PC-3 (cell line): ENCODE measurements around the gene NLRP4. TPM values are rescaled to one million over a fixed set of nuclear protein-coding genes. Genes with fewer than 3 reads are reported as not detected.

ENCODE experiments used
- ATAC-seq: fragments of 200-7000 bp; cut with Tn5 transposase; 2 replicates; pipeline ENCODE4 v1.9.1; 2020; ENCODE audit warnings: mild to moderate bottlenecking, moderate library complexity
- BruUV-seq: library from RNA; stranded (reverse); fragments of 400-500 nt; replicated peaks from 2 replicates; lab custom pipeline; 2021; lab: Mats Ljungman, UMichigan
- CTCF ChIA-PET: fragments of 300-600 bp; sonication (Branson Sonifier 250); formaldehyde crosslinking; loops from one replicate; lab custom pipeline; 2022; ENCODE audit warnings: antibody characterized with exemption; lab: Charles Lee
- POLR2A ChIA-PET: fragments of 300-600 bp; sonication (Branson Sonifier 250); formaldehyde crosslinking; loops from one replicate; lab custom pipeline; 2022; ENCODE audit warnings: antibody characterized with exemption; ENCODE audit not compliant: unreplicated experiment; lab: Charles Lee
- DNase-seq: peaks from one replicate; pipeline ENCODE4 v3.0.0-alpha.2; 2015
- H2AFZ ChIP-seq: fragments of 300-600 bp; sonication (generic); 2 replicates; pipeline ENCODE4 v1.6.0; 2016; ENCODE audit warnings: antibody characterized with exemption, low read length
- H3F3A ChIP-seq: fragments of 300-600 bp; sonication (generic); one replicate; pipeline ENCODE4 v1.6.0; 2017; ENCODE audit warnings: antibody characterized with exemption, low read length, control low read depth, mild to moderate bottlenecking; ENCODE audit not compliant: unreplicated experiment
- H3K27ac ChIP-seq: fragments of 300-600 bp; sonication (generic); 2 replicates; pipeline ENCODE4 v1.5.1; 2016; ENCODE audit warnings: mild to moderate bottlenecking, low read length
- H3K27me3 ChIP-seq: fragments of 300-600 bp; sonication (generic); 2 replicates; pipeline ENCODE4 v1.6.1; 2016; ENCODE audit warnings: low read length, mixed read lengths
- H3K36me3 ChIP-seq: fragments of 300-600 bp; sonication (generic); 2 replicates; pipeline ENCODE4 v1.6.1; 2016; ENCODE audit warnings: low read depth, mixed run types, low read length, mixed read lengths
- H3K4me1 ChIP-seq: fragments of 300-600 bp; sonication (generic); 2 replicates; pipeline ENCODE4 v1.5.1; 2016; ENCODE audit warnings: low read length; ENCODE audit not compliant: insufficient read depth
- H3K4me2 ChIP-seq: fragments of 300-600 bp; sonication (generic); 2 replicates; pipeline ENCODE4 v1.6.0; 2016; ENCODE audit warnings: low read length
- H3K4me3 ChIP-seq: fragments of 300-600 bp; sonication (generic); 2 replicates; pipeline ENCODE4 v1.5.1; 2016; ENCODE audit warnings: mild to moderate bottlenecking, low read length, mixed read lengths
- H3K79me2 ChIP-seq: fragments of 300-600 bp; sonication (generic); 2 replicates; pipeline ENCODE4 v1.6.1; 2017; ENCODE audit warnings: low read length, mixed read lengths
- H3K9ac ChIP-seq: fragments of 300-600 bp; sonication (generic); 2 replicates; pipeline ENCODE4 v1.6.0; 2016; ENCODE audit warnings: mild to moderate bottlenecking, low read length
- H3K9me2 ChIP-seq: fragments of 300-600 bp; sonication (generic); replicated peaks from 2 replicates; pipeline ENCODE4 v1.6.1; 2016; ENCODE audit warnings: mixed run types, low read length, mixed read lengths
- H3K9me3 ChIP-seq: fragments of 300-600 bp; sonication (generic); 2 replicates; pipeline ENCODE4 v1.6.1; 2016; ENCODE audit warnings: low read length, mixed read lengths
- H4K20me1 ChIP-seq: fragments of 300-600 bp; sonication (generic); 2 replicates; pipeline ENCODE4 v1.6.1; 2016; ENCODE audit warnings: low read length, mixed read lengths
- CTCF ChIP-seq: fragments of 300-600 bp; sonication (generic); conservative IDR thresholded peaks from 2 replicates; pipeline ENCODE4 v1.5.1; 2017; ENCODE audit warnings: antibody characterized with exemption, low read depth, mild to moderate bottlenecking, low read length
- EZH2 ChIP-seq: fragments of 300-600 bp; sonication (generic); IDR thresholded peaks from one replicate; pipeline ENCODE4 v1.6.1; 2017; ENCODE audit warnings: antibody characterized with exemption, mild to moderate bottlenecking, low read length; ENCODE audit not compliant: unreplicated experiment
- EZH2phosphoT487 ChIP-seq: fragments of 300-600 bp; sonication (generic); IDR thresholded peaks from 2 replicates; pipeline ENCODE4 v1.6.1; 2018; ENCODE audit warnings: mild to moderate bottlenecking, antibody characterized with exemption, low read length, borderline replicate concordance
- intact Hi-C: fragments of 100-400 bp; cut with micrococcal nuclease; formaldehyde crosslinking; loops from 2 replicates; pipeline ENCODE4 v1.9.0; 2023
- total RNA-seq: library from RNA; depleted of rRNA; stranded (reverse); fragments of >200 nt; gene quantifications from 2 replicates; pipeline ENCODE4 v1.2.3, GENCODE V29; 2014

The NLRP4 gene
- total RNA-seq, 1 experiment from 2014 or later: not detected

GRCh38 chr19:55820037-55820436 is 16.3 kb upstream of the NLRP4 start:
- H3K27me3 ChIP-seq: peaks cover 50% of the 10 kb centered on the region
- ATAC-seq: no peak

GRCh38 chr19:55830656-55831055 is 5.7 kb upstream of the NLRP4 start:
- ATAC-seq (no peak), DNase-seq (no peak)
- Histone ChIP-seq H4K20me1 (no peaks in the 10 kb centered on the region), H3K4me3 (no peak overlapping the region), H3K27me3 (peaks cover 36% of the 10 kb centered on the region), H3K27ac (no peak overlapping the region), H3K9me3 (no peaks in the 10 kb centered on the region), H3K4me2 (no peak overlapping the region), H3K9me2 (no peaks in the 10 kb centered on the region), H3K36me3 (no peaks in the 10 kb centered on the region), H3K9ac (no peak overlapping the region), H3K4me1 (no peaks in the 10 kb centered on the region), H3K79me2 (no peaks in the 10 kb centered on the region), H2AFZ (no peak overlapping the region), H3F3A (no peaks in the 10 kb centered on the region)
- intact Hi-C loops: no loop called here
- BruUV-seq: no TSS peak
- ChIA-PET POLR2A (no interaction called here), CTCF (interaction anchor here (0.6 kb wide), 1 partner anchor 164 kb away, joined by 7 read pairs; no protein-coding TSS in a partner anchor)
- TF ChIP-seq EZH2: no peak
- TF ChIP-seq EZH2phosphoT487: no peak
- TF ChIP-seq CTCF: no peak

More at GRCh38 chr19:55820037-55820436, 16.3 kb upstream of the NLRP4 start:
- Histone ChIP-seq H3K36me3 (no peaks in the 10 kb centered on the region), H3K9me3 (no peaks in the 10 kb centered on the region), H3K9ac (no peak overlapping the region), H3K4me1 (no peaks in the 10 kb centered on the region), H3K4me2 (no peak overlapping the region), H3K9me2 (no peaks in the 10 kb centered on the region), H3K79me2 (no peaks in the 10 kb centered on the region), H3K4me3 (no peak overlapping the region), H4K20me1 (no peaks in the 10 kb centered on the region), H3K27ac (no peak overlapping the region), H2AFZ (no peak overlapping the region), H3F3A (no peaks in the 10 kb centered on the region)
- TF ChIP-seq EZH2 (no peak), EZH2phosphoT487 (no peak), CTCF (no peak)
- intact Hi-C loops: no loop called here
- no peak for DNase-seq
- no TSS peak for BruUV-seq
- ChIA-PET POLR2A (no interaction called here), CTCF (no interaction called here)

GRCh38 chr19:55831846-55832245 is 4.5 kb upstream of the NLRP4 start, which contains the start of gene NLRP11:
Gene NLRP11, minus strand, starts transcription at chr19:55831999. Its CDS starts 13,825 bp downstream, at chr19:55818174.
- H3K79me2 ChIP-seq: no peaks in the 10 kb centered on the region
- H2AFZ ChIP-seq: no peak within 1 kb of the TSS
- H3F3A ChIP-seq: no peaks in the 10 kb centered on the region
- intact Hi-C loops: no loop called here
- no peak for TF ChIP-seq CTCF
- TF ChIP-seq EZH2phosphoT487: no peak
- TF ChIP-seq EZH2: no peak
- no peaks in the 10 kb centered on the region for H3K9me2 ChIP-seq
- no peak within 1 kb of the TSS for H3K27ac ChIP-seq
- no peaks in the 10 kb centered on the region for H3K36me3 ChIP-seq
- H4K20me1 ChIP-seq: no peaks in the 10 kb centered on the region
- no peaks in the 10 kb centered on the region for H3K9me3 ChIP-seq
- no TSS peak for BruUV-seq
- no peak within 1 kb of the TSS for H3K4me2 ChIP-seq
- no peaks in the 10 kb centered on the region for H3K4me1 ChIP-seq
- H3K4me3 ChIP-seq: no peak within 1 kb of the TSS
- no peak for ATAC-seq
- peaks cover 36% of the 10 kb centered on the region for H3K27me3 ChIP-seq
- ChIA-PET POLR2A (no interaction called here), CTCF (no interaction called here)
- no peak for DNase-seq
- no peak within 1 kb of the TSS for H3K9ac ChIP-seq
